ENCODE measurements around the gene OR5M3.

GRCh38 chr11:56509439-56509838 lies 36.3 kb upstream of the OR5M3 start:
- no peak for TF ChIP-seq CTCF (conservative IDR thresholded peaks at IDR 0.05; ENCODE audit: low read length)
- no peak for TF ChIP-seq EZH2phosphoT487 (IDR thresholded peaks at IDR 0.05; ENCODE audit: borderline replicate concordance)
